Activated CD8-positive, alpha-beta memory T cell treated with anti-CD3 and anti-CD28 coated beads for 36 hours (primary cell): ENCODE measurements around the gene WNK4. TPM values are rescaled to one million over a fixed set of nuclear protein-coding genes. Genes with fewer than 3 reads are reported as not detected.
"Not testable (repeated sequence)": the region's sequence is repeated elsewhere in the genome, so short reads cannot be mapped to it uniquely, and the experiment has no call there.

Experiments
- CTCF ChIA-PET: fragments of 350-600 bp; sonication (Branson Sonifier 250); formaldehyde crosslinking; loops from one replicate; lab custom pipeline; 2021; ENCODE audit warnings: antibody characterized with exemption; lab: Charles Lee
- POLR2A ChIA-PET: fragments of 350-600 bp; sonication (Branson Sonifier 250); formaldehyde crosslinking; loops from one replicate; lab custom pipeline; 2021; ENCODE audit warnings: antibody characterized with exemption; lab: Charles Lee
- total RNA-seq, 2 experiments: library from RNA; stranded (reverse); gene quantifications; one replicate each; pipeline ENCODE4 v1.2.3, GENCODE V29; 2021

Gene WNK4
- total RNA-seq, 2 experiments from 2014 or later, result 0.23 to 0.38 TPM

GRCh38 chr17:42766124-42766523 is 14.3 kb upstream of the WNK4 start:
- POLR2A ChIA-PET, result no interaction called here

GRCh38 chr17:42767512-42767911 is 12.9 kb upstream of the WNK4 start:
- ChIA-PET CTCF (interaction anchor here (0.7 kb wide), 1 partner anchor 98 kb away, joined by 3 read pairs; no protein-coding TSS in a partner anchor), POLR2A (no interaction called here)

More at GRCh38 chr17:42766124-42766523, 14.3 kb upstream of the WNK4 start:
- CTCF ChIA-PET, result no interaction called here

DNA sequence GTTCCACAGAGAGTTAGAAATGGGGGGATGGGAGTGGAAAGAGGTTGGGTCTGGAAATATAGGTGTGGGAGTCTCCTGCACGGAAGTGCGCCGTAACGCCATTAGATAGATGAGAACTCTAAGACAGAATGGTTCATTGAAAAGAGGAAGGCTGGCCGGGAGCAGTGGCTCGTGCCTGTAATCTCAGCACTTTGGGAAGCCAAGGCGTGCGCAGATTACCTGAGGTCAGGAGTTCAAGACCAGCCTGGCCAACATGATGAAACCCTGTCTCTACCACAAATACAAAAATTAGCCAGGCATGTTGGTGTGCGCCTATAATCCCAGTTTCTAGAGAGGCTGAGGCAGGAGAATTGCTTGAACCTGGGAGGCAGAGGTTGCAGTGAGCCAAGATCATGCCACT is 12.4 kb upstream of the WNK4 start:
- CTCF ChIA-PET, POLR2A ChIA-PET: not testable (repeated sequence)

DNA sequence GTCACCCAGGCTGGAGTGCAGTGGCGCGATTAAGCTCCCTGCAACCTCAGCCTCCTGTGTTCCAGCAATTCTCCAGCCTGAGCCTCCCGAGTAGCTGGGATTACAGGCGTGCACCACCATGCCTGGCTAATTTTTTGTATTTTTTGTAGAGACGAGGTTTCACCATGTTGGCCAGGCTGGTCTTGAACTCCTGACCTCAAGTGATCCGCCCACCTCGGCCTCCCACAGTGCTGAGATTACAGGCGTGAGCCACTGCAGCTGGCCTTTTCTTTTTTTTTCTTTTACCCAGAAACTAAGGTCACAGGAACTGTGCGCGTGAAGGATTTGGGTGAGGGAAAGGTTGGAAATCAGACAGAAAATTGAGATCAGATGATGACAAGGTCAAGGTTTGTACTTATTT is 10.4 kb upstream of the WNK4 start:
- POLR2A ChIA-PET, CTCF ChIA-PET: not testable (repeated sequence)

DNA sequence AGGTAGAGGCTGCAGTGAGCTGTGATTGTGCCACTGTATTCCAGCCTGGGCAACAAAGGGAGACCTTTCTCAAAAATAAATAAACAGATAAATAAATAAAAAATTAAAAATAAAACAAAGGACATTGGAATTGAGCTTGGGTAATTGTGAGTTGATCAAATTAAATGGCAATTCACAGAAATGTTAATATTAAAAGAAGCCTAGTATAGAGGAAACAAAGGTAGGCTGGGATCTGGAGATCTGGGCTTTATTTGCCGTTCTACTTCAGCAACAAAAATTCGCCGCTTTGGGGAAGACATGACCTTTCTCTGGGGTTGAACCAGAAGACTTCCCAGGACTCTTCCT is 7.5 kb upstream of the WNK4 start:
- ChIA-PET POLR2A (interaction anchor here (0.6 to 1.3 kb wide), 4 partner anchors 8 to 61 kb away, joined by 3 to 4 read pairs (median 4); partner anchors contain the start of genes EZH1 and WNK4), CTCF (interaction anchor here (0.7 to 3.8 kb wide), 6 partner anchors 10 to 1273 kb away, joined by 3 to 26 read pairs (median 6); partner anchors contain the start of genes BECN1, CNTD1, COA3 and RAMP2)

- POLR2A ChIA-PET, result interaction anchor here (0.6 to 1.3 kb wide), 5 partner anchors 7 to 164 kb away, joined by 3 to 4 read pairs (median 4); partner anchors contain the start of genes EZH1, RETREG3, TUBG1 and WNK4
- CTCF ChIA-PET, result interaction anchor here (0.6 to 3.8 kb wide), 6 partner anchors 10 to 195 kb away, joined by 3 to 26 read pairs (median 6); partner anchors contain the start of genes BECN1, CNTD1, COA3 and RAMP2
Observed at GRCh38 chr17:42773290-42774035, 6.9 kb upstream of the WNK4 start, which contains the start of gene VPS25. Gene VPS25, plus strand, starts transcription at chr17:42773449. Its CDS starts 27 bp downstream, at chr17:42773476.

- ChIA-PET CTCF (interaction anchor here (0.6 to 3.8 kb wide), 5 partner anchors 11 to 196 kb away, joined by 3 to 26 read pairs (median 5); partner anchors contain the start of genes BECN1, CNTD1 and COA3), POLR2A (interaction anchor here (0.6 to 1.3 kb wide), 4 partner anchors 7 to 165 kb away, joined by 3 to 6 read pairs (median 4); partner anchors contain the start of genes RETREG3 and TUBG1)
Observed at GRCh38 chr17:42774066-42774745, 6.2 kb upstream of the WNK4 start.

GRCh38 chr17:42775534-42776098 is 4.8 kb upstream of the WNK4 start:
- POLR2A ChIA-PET, result no interaction called here
- CTCF ChIA-PET, result interaction anchor here (3.8 kb wide), 1 partner anchor 12 kb away, joined by 26 read pairs; no protein-coding TSS in a partner anchor

- POLR2A ChIA-PET, result interaction anchor here (0.6 kb wide), 1 partner anchor 57 kb away, joined by 3 read pairs; no protein-coding TSS in a partner anchor
- CTCF ChIA-PET, result no interaction called here
Observed at GRCh38 chr17:42778570-42778969, 1.8 kb upstream of the WNK4 start.

DNA sequence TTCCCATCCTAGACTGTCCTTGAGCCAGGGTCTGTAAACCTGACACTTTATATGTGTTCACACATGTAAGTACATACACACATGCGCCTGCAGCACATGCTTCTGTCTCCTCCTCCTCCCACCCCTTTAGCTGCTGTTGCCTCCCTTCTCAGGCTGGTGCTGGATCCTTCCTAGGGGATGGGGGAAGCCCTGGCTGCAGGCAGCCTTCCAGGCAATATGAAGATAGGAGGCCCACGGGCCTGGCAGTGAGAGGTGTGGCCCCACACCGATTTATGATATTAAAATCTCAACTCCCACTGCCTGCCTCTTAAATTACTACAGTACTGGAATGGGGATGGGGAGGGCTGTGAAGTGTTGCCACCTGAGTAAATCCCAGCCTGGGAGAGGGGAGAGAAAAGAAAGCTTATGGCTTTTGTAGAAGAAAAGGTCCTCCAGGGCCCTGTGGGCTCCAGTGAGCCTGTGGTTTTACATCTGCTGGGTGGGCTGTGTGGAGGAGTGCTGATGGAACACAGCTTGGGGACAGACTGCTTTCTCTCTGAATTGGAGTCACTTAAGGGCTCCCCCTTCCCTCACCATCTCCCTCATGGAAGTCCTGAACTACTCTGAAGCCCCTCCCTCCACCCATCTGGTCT is 990 bp upstream of the WNK4 start:
- POLR2A ChIA-PET, result no interaction called here
- CTCF ChIA-PET, result no interaction called here

- POLR2A ChIA-PET, result interaction anchor here (0.8 to 1.0 kb wide), 2 partner anchors 8 kb away, joined by 3 to 4 read pairs; partner anchors contain the start of gene VPS25
- CTCF ChIA-PET, result interaction anchor here (0.5 kb wide), 1 partner anchor 14 kb away, joined by 5 read pairs; no protein-coding TSS in a partner anchor
Observed at GRCh38 chr17:42780851-42781638, 635 bp downstream of the WNK4 start.

- ChIA-PET POLR2A (interaction anchor here (1.0 kb wide), 1 partner anchor 8 kb away, joined by 4 read pairs; the partner anchor contains the start of gene VPS25), CTCF (no interaction called here)
Observed at GRCh38 chr17:42781639-42782165, 1.3 kb downstream of the WNK4 start.

DNA sequence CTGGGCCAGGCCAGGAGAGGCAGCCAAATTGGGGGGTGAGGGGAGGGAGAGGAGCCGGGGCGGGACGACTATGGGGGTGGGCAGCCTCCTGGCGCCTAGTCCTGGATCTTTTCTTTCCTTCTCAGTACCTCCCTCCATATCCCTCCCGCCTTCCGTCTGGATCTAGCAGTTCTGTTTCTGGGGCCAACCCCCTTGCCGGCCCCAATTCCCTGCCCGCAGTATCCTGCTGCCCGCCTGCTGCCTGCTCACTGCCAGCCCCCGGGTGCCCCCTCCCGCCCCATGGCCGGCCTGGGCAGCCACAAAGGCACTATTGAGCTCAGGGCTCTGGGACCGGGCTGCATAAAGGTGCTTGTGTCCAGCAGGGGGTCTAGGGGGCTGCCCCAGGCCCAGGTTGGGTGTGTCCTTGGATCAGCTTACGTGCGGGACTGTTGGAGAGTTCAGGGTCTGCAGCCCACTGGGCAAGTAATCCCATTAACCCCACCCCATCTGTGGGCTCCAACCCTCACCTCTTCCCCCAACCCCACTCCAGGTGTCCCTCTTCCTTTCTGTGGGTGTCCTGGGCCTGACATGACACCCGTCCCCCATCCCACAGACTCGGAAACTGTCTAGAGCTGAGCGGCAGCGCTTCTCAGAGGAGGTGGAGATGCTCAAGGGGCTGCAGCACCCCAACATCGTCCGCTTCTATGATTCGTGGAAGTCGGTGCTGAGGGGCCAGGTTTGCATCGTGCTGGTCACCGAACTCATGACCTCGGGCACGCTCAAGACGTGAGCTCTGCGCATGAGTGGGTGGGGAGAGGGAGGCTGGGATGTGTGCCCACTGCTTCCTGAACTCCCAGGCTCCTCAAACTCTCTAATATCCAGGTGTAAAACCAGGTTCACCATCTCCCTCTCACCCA is 2.0 kb downstream of the WNK4 start:
- POLR2A ChIA-PET, result interaction anchor here (1.0 kb wide), 1 partner anchor 9 kb away, joined by 4 read pairs; the partner anchor contains the start of gene VPS25
- CTCF ChIA-PET, result no interaction called here

- CTCF ChIA-PET, result no interaction called here
- POLR2A ChIA-PET, result no interaction called here
Observed at GRCh38 chr17:42783062-42783790, 2.8 kb downstream of the WNK4 start.

- ChIA-PET POLR2A (no interaction called here), CTCF (no interaction called here)
Observed at GRCh38 chr17:42783791-42784138, 3.4 kb downstream of the WNK4 start.

DNA sequence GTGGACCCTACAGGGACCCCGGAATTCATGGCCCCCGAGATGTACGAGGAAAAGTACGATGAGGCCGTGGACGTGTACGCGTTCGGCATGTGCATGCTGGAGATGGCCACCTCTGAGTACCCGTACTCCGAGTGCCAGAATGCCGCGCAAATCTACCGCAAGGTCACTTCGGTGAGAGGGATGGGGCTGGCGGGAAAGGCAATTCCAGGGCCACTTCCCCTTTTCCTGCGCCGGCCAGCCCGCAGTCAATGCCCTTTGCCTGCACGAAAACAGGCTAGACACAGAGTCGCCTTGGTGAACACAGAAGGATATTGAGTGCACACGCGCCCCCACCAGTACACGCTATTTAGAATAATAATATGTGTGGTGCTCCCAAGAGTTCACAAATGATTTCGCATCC is 4.0 kb downstream of the WNK4 start:
- ChIA-PET CTCF (interaction anchor here (0.5 kb wide), 1 partner anchor 15 kb away, joined by 4 read pairs; no protein-coding TSS in a partner anchor), POLR2A (no interaction called here)
